Measurements from ENCODE around the gene ZBTB37.
"Not testable (repeated sequence)": the region's sequence is repeated elsewhere in the genome, so short reads cannot be mapped to it uniquely, and the experiment has no call there.

Gene ZBTB37

GRCh38 chr1:173913111-173913510 lies 44.9 kb downstream of the ZBTB37 start:
- DNase-seq, result no peak

GRCh38 chr1:173914366-173914871 lies 46.2 kb downstream of the ZBTB37 start:
- no peak for DNase-seq

DNA sequence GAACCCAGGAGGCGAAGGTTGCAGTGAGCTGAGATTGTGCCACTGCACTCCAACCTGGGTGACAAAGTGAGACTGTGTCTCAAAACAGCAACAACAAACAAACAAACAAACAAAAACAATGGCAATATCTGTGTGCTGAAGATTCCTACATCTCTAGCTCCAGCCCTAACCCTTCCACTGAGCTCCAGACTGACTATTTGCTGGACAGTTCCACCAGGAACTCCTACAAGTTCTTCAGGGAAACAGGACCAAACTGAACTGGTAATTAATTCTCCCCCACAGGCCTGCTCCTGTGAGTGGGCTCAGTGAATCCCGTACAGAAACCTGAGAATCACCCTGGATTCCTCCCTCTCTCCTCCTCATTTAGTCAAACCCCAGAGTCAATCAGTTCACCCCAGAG lies 47.4 kb downstream of the ZBTB37 start:
- no peak for DNase-seq

DNA sequence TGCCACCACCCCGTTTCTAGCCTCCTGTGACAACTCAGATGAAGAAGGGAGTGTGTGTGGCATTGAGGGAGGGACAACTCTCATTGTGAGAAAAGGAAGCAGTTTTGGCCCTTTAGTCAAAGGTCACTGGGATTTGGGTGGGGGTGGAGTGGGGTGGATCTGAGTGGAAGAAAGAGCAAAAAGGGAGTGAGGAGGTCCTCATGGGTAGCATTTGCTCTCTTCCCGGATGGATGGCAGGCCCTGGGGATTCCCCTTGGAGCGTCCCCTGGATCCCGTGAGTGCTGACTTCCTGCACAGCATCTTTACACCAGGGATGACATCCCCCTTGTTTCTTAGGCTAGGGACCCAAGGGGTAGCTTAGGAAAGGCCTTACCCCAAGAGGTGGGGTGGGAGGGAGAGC lies 48.5 kb downstream of the ZBTB37 start:
- no peak for DNase-seq

DNA sequence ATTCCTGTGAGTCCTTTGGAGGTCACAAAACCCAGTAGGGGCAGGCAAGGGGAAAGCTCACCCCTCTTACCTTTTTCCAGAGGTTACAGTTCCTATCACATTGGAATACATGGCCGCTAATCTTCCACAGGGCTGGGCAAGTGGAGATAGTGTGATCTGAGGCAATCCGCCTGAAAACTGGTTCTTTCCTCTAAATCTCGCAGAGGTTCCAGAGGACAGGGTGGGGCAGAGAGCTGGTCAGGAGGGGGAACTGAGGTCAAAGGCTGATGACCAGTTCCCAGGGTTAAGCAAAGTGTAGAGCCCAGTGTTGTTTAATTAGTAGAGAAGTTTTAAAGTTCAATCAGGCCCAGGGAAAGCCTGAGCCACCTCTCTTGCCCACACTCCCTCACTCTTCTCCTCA lies 49.0 kb downstream of the ZBTB37 start, which contains the start of gene SERPINC1:
TSS of gene SERPINC1 (minus strand) at position 179 of the 400 bp plus-strand sequence. CDS start at position 111, 68 bp downstream.
- no peak for DNase-seq

DNA sequence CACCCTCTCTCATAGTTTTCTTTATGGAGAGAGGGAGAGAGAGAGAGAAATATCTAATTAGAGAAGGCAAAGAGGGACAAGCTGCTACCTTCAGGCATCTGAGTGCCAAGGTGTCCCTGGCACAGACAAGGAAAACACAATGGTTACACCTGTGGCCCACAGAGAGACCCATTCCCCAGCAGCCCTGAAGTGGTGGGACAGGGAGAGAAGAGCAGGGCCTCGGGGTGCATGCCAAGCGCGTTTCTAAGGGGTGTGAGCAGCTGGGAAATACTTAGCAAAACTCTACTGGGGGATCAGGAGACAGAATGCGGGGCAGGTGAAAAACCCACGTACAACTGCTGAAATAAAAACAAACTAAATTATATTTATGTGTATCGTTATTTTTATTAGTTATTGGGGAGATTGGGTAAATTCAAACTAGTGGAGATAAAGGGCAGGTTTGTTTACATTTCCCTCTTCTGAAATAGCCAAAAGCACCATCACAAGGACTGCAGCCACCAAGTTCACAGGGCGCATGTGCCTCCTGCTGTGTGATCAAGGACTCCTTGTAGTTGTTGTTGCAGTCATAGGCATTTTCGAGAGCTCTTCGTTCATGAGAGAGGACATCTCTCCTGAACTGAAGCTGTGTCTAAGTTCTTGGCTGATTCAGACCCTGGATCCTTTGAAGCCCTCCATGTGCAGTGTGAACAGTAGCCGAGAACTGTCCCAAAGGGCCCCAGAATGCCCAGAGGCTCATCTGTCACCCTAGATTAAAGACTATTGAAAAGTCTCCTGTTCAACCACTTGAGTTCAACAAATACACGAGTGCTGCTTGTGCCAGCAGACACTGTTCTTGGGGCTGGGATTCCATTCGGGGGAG lies 49.7 kb downstream of the ZBTB37 start:
- no peak for DNase-seq

- no peak for DNase-seq
Observed at GRCh38 chr1:173920861-173921260, 52.7 kb downstream of the ZBTB37 start.

DNA sequence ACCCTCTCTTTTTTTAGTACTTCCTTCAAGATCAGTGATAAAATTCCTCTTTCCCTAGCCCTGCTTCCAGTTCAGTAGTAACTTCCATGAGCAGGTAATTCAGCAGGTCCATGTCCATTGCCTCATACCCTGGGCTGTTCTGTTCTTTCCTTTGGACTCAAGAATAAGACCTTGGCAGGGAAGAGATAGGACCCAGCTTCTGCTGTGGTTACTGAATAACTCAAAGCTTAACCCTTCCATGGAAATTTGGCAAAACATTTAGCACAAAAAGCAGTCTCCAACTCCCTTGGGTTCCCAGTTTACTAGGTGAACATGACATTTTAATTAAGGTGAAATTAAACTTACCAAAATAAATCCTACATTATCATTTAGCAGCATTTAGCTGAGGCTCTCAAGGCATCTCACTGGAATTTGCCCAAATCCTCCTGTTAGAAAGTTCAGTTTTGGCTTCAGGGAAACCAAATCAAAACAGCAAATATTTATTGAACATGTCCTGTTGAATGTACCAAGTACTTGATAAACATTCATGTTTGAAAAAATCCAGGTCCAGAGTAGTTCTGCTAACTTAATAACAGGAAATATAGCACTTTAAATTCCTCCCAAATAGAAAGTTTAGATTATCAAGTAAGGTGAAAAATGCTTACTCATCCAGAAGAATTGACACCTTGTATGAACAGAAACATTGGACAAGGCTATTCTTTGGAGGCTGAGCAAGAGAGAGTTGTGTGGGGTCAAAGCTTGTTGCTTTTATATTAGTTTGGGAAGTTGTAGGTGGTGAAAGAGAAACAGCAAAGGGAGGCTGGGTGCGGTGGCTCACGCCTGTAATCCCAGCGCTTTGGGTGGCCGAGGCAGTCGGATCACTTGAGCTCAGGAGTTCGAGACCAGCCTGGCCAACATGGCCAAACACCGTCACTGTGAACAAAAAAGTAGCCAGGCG lies 57.4 kb downstream of the ZBTB37 start:
- no peak for DNase-seq

DNA sequence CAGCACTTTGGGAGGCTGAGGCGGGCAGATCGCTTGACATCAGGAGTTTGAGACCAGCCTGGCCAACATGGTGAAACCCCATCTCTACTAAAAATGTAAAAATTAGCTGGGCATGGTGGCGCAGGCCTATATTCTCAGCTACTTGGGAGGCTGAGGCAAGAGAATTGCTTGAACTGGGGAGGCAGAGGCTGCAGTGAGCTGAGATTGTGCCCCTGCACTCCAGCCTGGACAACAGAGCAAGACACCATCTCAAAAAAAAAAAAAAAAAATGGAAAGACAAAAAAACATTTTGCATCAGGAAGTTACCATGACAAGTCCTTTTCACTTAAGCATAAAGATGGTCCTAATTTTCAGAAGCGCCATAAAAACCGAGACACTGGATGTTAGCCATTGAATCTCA lies 62.4 kb downstream of the ZBTB37 start:
- DNase-seq, result not testable (repeated sequence)

GRCh38 chr1:173934440-173934839 lies 66.3 kb downstream of the ZBTB37 start:
- DNase-seq, result no peak

DNA sequence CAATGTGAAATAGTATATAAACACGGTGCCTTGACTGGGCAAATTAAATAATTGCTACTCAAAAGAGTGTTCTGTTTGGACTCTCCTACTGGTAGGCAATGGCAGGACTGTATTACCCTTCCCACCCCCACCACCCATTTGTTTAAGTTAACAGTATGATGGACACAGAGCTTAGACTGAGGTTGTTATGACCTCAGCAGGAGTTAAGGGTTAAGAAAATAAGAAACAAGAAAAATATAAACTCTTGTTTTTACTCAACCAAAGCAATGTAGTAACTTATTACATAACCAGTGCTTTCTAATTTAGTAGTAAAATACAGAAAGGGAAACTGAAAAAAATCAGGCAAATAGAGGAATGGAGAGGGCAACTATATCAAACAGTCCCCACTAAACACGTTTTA lies 68.9 kb downstream of the ZBTB37 start:
- no peak for DNase-seq

- DNase-seq, result no peak
Observed at GRCh38 chr1:173946380-173946921, 78.3 kb downstream of the ZBTB37 start.

- DNase-seq, result no peak
Observed at GRCh38 chr1:173948594-173948993, 80.4 kb downstream of the ZBTB37 start.
